Omental fat pad (tissue), 4 donors: ENCODE measurements around the gene ARL4A. TPM values are rescaled to one million over a fixed set of nuclear protein-coding genes. Genes with fewer than 3 reads are reported as not detected.
A peak's percentile ranks its signal among the peaks of the same experiment; 100 is the strongest.

ENCODE experiments used
- ATAC-seq: fragments of 150-250 bp; one replicate; pipeline ENCODE4 v1.9.1; 2016; ENCODE audit warnings: mild to moderate bottlenecking, moderate library complexity; ENCODE audit not compliant: low FRiP score
- DNase-seq: peaks from one replicate; pipeline ENCODE4 v3.0.0-alpha.2; 2019; ENCODE audit warnings: low spot score
- CTCF ChIP-seq, 3 donors: fragments of 450-650 bp; IDR thresholded peaks; one replicate each; pipeline ENCODE4 v1.5.1; 2016 to 2017; ENCODE audit warnings: antibody characterized with exemption in 3 of 3, mild to moderate bottlenecking in 3 of 3, moderate library complexity in 2 of 3
- total RNA-seq, 4 donors: library from RNA; depleted of rRNA; stranded (reverse); fragments of >200 nt; gene quantifications; one replicate each; pipeline ENCODE4 v1.1.0, GENCODE V29; 2016

ARL4A gene
- total RNA-seq, 4 donors from 2014 or later, result 37.2 to 60.2 (median 51.3) TPM

DNA sequence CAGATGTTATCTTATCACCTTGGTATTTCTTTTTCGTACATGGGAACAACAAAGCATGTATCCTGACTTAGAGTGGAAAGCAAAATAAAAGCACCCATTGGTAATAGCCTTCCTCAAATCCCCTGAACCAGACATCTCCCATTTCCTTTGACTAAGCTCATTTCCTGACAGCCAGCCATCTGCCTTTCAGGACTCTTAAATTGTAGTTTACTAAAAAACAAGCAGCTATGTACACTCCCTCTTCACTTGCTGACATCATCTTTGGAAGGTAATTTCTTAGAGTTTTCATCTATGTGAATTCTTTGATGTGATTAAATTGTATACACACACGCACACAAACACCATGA is 40.7 kb downstream of the ARL4A start:
- DNase-seq, result no peak
- no peak for TF ChIP-seq CTCF (IDR thresholded peaks at IDR 0.05)
- ATAC-seq, result no peak

DNA sequence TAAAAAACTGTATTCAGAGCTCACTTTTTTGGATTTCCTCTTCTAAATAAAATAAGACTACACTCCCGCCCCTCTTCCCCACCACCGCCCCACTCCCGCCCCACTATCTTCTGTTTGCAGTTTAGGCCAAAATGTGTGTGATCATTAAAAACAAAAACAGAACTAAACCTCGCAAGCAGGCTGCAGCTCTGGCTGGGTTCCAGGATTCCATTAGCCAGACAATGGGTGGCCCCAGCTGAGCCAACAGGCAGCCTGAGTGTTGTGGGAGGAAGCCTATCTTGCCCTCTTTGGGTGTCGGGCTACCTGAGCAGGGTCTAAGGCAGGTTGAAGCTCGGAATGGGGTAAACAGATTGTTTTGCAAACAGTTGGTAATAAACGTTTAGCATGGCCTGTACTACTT is 41.7 kb downstream of the ARL4A start:
- TF ChIP-seq CTCF (IDR thresholded peaks at IDR 0.05), result no peak
- DNase-seq (peak; percentile 44), ATAC-seq (no peak)

DNA sequence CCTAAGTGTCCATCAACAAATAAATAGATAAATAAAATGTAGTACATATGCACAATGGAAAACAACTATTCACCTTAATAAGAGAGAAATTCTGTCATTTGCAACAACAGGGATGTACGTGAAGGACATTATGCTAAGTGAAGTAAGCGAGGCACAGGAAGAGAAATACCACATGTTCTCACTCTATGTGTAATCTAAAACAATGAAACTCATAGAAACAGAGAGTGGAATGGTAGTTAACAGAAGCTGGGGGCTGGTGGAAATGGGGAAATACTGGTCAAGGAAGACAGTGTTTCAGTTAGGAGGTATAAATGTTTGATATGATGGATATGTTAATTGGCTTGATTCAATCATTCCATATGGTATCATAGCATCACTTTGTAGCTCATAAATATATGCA is 43.1 kb downstream of the ARL4A start:
- TF ChIP-seq CTCF (IDR thresholded peaks at IDR 0.05), result no peak
- ATAC-seq, result no peak

GRCh38 chr7:12731214-12731656 is 43.8 kb downstream of the ARL4A start:
- ATAC-seq, result peak; percentile 42
- TF ChIP-seq CTCF (IDR thresholded peaks at IDR 0.05), result no peak

More for the DNA sequence above, 43.1 kb downstream of the ARL4A start:
- DNase-seq, result no peak

GRCh38 chr7:12731775-12732174 is 44.3 kb downstream of the ARL4A start:
- ATAC-seq, result no peak

More at GRCh38 chr7:12731214-12731656, 43.8 kb downstream of the ARL4A start:
- DNase-seq, result no peak

GRCh38 chr7:12732428-12732827 is 45.0 kb downstream of the ARL4A start:
- no peak for DNase-seq
- TF ChIP-seq CTCF (IDR thresholded peaks at IDR 0.05), result no peak
- no peak for ATAC-seq

More at GRCh38 chr7:12731775-12732174, 44.3 kb downstream of the ARL4A start:
- no peak for TF ChIP-seq CTCF (IDR thresholded peaks at IDR 0.05)
- DNase-seq, result no peak

GRCh38 chr7:12735923-12736322 is 48.5 kb downstream of the ARL4A start:
- no peak for TF ChIP-seq CTCF (IDR thresholded peaks at IDR 0.05)
- DNase-seq (no peak), ATAC-seq (no peak)
